Measurements from ENCODE around the gene XPC.
"Not testable (repeated sequence)": the region's sequence is repeated elsewhere in the genome, so short reads cannot be mapped to it uniquely, and the experiment has no call there.

The XPC gene

DNA sequence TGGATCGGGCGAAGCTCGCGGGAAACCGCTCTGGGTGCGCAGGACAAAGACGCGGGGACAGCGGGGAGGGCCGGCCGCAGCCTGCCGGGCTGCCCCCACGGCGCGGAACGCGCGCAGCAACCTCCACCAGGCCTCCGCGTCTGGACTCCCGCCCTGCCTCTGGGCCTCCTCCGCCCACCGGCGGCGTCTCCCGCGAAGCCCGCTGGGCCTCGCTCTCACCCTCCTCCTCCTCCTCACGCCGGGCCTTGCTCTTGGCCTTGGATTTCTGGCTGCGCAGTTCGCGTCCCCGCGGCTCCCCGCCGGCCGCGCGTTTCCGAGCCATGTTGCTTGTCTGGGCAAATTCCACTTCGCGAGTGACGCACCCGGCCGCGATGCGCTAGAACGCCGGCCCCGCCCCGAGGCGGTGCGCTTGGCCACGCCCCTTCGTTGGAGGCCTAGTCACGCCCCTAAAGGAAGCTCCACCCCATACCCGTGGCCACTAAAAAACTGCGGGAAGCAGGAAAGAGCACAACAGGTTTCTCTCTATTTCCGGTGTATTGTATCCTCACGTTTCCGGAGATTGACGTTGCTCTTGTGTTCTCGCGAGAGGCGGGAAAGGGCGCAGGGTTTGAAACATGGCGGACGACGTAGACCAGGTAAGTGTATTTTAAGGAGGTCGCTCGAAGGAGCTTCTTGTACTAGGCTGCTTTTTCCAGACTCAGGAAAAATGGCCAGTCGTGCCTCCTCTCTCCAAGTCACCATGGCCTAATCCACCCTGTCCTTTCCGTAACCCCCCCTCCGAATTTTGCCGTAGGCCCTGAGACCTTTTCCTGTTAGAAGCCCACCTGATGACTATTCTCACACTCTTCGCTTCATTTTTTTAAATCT is at the start of gene XPC, which contains the start of gene LSM3:
Gene XPC (minus strand): TSS at position 355 of the 867 bp plus-strand sequence. CDS start 33 bp downstream, at position 322.
Gene LSM3 (plus strand): TSS at position 571 of the 867 bp plus-strand sequence. CDS start 44 bp downstream, at position 615.
- DNase-seq (ENCODE audit: low spot score): peak; percentile 97

DNA sequence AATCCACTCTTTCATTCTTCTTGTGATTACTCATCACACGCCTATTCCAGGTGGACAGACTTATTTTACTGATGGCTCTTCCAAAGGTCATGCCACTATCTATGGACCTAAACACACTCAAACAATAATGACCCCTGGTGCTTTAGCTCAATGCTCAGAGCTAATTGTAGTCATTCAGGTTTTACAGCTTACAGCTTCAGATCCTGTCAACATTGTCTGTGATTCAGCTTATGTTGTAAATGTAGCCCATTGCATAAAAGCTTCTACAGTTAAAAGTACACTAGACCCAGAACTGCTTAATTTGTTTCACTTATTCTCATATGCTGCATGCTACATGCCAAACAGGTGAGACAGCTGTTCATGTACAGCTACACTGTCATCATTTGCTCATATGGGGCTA is 49.5 kb upstream of the XPC start:
- no peak for DNase-seq (ENCODE audit: low spot score)

DNA sequence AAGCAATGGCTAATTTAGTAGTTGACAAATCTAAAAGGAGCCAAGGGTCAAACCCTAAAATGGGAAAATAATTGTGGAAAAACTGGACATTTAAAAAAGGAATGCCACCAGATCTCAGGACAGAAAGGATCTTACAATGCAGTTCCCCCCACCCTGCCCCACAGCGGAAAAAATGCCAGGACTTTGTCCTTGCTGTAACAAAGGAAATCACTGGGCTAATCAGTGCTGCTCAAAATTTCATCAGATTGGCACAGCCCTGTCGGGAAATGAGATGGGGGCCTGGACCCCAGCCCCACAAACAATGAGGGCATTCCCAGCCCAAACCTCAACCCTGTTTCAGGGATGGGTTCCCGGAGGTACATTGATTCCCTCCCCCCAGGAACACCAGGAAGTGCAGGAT is 48.0 kb upstream of the XPC start:
- DNase-seq (ENCODE audit: low spot score): not testable (repeated sequence)

DNA sequence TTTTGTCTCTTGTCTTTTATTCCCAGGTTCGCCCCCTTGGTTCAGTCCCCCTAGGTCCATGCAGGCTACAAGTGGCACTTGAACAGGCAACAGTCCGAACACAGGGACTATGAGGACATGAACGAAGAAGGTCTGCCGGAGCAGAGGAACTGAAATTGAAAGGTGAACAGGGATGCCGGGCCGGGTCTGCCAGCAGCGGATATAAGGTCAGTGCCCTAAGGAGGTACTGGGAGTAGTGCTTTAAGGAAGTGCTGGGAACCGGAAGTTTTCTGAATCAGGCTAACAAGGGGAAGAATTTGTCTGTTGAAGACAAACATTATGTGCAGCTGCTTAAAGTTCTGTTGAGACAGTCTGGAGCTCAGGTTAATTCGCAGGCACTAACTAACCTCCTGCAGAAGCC is 47.0 kb upstream of the XPC start:
- DNase-seq (ENCODE audit: low spot score): no peak

DNA sequence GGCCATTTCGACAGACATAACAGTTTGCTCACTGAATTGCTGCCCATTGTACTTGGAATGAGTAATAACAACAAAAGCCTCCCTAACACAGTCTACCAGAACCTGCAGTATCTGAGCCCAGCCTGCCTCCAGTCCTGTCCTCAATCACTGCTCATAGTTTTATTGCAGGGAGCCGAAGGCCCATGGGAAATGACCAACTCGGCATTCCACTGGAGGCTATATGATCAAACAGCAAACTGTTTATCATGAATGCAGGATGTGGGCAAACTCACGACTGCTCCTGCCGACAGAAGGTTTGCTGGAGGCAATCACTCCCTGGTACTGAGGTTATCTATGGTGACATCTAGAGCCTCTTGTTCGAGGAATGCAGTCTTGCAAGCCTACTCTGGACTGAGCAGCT is 46.5 kb upstream of the XPC start:
- DNase-seq (ENCODE audit: low spot score): no peak

DNA sequence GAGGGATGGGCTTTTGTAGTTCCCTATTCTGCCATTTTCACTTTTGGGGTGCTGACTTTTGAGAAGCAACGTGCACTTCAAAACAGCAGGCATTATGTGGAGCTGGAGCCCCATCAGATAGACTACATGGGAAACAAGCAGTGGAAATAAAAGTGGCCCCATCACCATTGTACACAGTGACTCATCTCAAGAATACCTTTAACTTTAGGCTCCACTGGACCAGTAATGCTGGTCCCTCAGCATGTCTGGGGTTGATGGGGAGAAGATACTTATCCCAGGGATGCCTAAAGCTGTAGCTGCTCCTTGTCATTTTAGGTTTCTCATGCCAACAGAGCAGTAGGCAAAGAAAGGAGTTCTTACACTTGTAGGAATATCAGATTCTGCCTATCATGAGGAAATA is 45.2 kb upstream of the XPC start:
- DNase-seq (ENCODE audit: low spot score): no peak

DNA sequence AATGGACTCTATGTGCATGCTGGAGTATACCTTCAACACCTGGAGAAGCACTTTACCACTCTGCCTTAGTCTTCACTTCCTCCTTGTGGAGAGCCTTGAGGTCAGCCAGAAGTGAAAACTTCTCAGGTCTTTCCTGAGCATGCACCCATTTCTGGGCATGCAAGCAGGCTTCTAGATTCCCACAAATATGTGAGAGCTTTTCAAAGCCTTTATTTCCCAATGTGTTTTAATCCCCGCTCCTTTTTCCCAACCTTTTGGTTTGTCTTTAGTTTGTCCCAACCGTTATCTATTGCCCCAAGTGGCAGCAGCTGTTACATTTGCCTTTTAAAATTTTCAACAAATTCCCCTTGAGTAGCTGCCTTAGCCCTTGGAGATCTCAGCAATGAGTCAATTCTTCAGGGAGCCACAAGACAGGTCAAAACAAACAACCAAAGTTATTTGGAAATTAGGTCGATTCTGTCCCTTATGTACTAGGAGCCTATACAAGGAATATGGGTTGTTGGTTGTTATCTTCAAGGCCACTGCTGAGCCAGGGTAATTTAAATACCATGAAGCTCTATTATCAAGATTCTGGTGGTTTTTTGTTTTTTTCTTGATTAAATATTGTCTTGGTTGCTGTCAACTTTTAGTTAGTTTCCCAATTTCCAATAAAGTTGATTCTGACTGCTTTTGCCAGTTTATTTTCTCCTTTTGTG is 44.6 kb upstream of the XPC start:
- DNase-seq (ENCODE audit: low spot score): no peak

DNA sequence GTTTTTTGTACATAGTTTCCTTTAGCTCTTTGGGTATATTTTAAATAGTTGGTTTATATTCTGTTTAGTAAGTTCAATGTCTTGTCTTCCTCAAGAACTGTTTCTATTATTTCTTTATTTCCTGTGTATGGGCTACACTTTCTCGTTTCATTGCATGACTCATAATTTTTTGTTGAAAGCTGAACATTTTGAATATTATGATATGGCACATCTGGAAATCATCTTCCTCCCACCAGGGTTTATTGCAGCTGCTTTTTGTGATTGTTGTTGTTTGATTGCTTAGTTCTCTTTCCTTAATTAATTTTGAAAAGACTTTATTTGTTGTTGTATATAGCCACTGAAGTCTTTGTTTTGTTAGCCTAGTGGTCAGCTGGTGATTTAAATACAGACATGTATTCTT is 44.1 kb upstream of the XPC start:
- no peak for DNase-seq (ENCODE audit: low spot score)

DNA sequence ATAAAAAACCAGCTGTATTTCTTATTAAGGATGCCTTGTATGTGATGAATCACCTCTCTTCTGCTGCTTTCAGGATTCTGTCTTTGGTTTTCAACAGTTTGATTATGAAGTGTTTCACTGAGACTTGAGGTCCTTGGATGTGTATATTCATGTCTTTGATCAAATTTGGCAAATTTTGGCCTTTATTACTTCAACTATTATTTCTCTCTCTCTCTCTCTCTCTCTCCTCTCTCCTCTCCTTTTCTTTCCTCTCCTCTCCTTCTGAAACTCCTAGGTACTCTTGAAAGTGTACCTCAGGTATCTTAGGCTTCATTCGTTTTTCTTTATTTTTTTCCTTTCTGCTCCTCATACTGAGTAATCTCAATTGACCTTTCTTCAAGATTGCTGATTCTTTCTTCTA is 43.5 kb upstream of the XPC start:
- no peak for DNase-seq (ENCODE audit: low spot score)

DNA sequence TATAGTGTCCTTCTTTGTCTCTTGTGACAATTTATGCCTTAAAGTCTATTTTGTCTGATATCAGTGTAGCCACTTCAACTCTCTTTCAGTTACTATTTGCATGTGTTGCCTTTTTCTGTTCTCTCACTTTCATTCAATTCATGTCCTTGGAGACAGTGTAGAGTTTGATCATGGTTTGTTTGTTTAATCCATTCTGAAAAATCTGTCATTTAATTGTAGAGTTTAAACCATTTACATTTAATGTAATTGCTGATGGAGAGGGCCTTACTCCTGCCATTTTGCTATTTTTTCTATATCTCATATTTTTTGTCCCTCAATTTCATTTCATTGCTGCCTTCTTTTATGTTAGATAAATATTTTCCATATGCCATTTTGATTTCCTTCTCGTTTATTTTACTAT is 42.5 kb upstream of the XPC start:
- DNase-seq (ENCODE audit: low spot score): no peak

DNA sequence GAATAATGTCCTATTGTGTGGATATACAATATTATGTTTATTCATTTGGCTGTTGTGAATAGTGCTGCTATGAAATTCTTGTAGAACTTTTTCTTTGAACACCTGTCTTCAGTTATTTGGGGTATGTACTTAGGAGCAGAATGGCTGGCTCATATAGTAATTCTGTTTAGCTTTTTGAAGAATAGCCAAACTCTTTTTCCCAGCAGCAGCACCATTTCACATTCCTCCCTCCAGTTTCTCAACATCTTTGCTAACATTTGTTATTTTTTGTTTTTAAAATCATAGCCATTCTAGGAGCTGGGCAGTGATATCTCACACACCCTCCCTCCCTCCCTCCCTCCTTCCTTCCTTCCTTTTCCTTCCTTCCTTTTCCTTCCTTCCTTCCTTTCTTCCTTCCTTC is 40.0 kb upstream of the XPC start:
- DNase-seq (ENCODE audit: low spot score): no peak

DNA sequence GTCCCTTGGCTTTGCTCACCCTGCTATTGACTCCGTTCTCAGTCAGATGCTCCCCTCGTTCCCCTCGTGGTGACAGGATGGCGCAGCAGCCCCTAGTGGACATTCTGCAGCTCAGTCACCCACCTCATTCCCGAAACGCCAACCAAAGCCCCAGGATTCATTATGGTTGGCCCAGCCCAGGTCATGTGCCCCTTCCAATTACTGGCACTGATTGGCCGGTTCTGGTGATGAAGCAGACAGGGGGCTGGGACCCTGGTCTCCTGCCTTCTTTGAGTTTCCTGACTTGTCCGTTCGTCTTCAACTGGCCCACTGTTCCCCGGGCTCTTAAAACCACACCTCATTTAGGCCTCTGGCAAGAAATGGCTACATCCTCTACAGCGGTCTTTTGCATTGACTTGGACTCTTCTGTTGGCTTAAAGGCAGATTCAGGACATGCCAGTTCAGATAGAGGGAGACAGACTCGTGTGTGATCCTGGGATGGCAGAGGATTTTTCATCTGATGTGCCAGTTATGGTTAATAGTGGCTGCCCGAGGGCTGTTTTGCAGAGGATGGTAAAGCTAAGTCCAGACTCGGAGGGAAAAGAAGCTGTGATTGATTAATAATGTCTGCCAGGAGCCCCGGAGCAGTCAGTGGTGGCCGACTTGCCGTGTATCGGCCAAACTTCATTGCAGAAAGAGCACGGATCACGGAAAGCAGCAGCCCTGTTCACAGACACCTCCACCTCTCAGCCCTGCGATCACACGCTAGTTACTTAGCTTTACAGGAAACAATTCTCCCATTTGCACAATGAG is 38.1 kb upstream of the XPC start:
- peak; percentile 74 for DNase-seq (ENCODE audit: low spot score)

DNA sequence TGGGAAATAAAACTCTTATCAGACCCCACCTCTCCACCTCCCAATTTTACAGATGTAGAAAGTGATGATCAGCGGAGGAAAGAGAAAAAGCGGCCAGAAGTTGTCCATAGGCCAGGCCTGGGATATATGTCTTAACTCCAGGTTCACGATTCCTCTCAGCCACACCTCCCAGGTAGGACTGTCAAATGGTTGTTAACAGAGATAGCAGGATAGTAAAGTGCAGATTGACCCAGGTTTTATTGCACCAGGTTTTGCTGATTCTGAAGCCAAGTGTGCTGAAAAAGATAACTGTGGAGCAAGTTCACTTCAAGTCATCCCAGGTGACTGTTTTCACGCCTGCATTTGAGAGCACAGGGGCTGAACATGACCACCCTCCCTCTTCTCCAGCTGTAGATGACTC is 36.4 kb upstream of the XPC start:
- no peak for DNase-seq (ENCODE audit: low spot score)

DNA sequence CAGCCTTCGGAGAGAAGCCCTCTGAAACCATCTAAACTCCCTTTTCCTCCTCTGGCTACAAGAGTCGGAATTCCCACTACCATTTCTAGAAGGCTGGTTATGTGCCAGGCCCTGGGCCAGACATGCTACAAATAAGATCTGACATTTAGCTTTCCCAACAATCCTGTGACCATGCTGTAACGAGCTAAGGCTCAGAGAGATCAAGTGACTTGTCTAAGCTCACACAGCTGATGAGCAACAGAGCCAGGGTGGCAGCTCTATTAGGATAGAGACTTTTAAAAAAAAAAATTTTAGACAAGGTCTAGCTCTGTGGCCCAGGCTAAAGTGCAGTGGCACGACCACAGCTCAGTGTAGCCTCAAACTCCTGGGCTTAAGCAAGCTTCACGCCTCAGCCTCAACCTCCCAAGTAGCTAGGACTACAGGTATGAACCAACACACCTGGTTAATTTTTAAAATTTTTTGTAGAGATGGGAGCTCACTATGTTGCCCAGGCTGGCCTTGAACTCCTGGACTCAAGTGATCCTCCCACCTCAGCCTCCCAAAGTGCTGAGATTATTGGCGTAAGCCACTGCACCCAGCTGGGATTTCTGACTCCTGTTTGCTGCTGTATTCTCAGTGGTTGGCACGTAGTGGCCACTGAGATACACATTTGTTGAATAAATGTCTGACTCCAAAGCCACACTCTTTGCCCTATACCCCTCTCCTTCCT is 34.8 kb upstream of the XPC start:
- DNase-seq (ENCODE audit: low spot score): no peak

DNA sequence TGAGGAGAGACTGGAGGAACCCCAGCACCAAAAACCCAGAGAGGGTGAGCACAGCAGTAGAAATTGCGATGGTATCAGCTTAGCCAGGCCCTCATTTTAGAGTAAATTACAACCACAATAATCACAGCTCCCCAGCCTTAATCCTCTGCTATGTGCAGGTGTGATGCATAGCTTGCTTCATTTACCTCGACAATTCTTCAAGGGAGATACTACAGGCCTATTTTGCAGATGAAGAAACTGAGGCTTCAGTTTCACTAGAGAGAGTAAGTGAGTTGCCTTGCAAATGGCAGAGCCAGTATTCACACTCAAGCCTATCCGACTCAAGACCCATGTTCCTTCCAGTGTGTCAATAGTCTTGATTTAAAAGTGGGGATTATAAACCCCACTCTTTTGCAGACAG is 33.6 kb upstream of the XPC start:
- no peak for DNase-seq (ENCODE audit: low spot score)

DNA sequence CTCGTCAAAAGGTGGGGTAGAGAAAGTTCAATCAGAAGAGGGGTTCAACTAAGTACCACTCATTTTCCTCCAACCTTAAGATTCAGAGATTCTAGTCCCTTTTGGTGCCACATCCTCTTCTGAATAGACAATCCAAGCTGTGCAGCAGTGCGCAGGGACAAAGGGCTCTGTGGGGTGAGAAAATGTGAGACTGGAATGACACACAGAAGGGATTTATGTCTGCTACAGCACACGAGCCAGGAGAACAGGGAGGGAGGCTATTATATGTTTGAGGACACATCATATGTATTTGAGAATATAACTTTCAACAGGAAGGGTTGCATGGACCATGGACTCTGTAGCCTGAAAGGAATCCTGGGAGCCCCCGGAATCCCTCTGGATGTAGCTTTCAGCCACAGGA is 33.2 kb upstream of the XPC start:
- no peak for DNase-seq (ENCODE audit: low spot score)

DNA sequence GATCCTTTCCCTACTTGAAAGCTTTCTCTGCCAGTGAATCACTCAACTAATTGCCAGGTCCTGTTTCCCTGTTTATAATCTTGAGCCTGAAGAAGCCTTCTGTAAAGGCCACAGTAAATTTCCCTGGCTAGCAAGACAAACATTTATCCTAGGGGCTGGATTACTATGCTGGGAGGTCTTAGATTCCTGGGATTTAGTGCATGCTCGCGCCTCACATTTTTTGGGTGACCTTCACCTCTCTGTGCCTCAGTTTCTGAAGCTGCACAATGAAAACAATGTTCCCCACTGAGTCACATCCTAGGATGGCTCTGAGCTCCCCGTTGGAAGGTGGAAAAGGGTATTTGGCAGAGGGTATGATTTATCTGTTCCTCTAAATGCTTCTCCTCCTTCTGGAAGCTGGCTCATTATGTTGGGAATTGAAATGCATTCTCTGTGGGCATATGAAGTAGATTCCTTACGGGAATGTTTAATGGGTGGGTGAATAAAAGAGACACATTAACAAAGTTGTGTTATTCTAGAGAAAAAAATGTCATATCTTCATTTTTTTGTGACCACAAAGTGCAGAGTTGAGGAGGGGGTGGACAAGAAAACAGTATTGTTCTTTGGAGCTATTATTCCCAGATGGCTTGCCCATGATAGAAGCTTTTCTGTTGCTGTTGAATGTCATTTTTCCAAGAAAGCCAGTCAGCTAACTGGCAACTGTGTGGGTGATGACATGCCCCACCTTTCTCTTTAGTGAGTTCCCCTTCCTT is 32.6 kb upstream of the XPC start:
- DNase-seq (ENCODE audit: low spot score): no peak

DNA sequence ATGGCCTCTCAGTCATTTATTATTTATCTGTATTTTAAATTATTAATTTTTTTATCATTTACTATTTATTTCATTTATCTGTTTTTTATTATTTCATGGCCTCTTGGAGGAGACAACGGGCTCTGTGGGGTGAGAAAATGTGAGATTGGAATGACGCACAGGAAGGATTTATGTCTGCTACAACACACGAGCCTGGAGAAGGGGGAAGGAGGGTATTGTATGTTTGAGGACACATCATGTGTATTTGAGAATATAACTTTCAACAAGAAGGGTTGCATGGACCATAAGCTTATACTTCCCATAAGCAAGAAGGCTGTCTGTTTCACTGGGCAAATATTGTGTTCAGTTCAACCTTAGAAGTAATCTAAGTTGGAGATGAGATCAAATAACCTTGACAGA is 31.9 kb upstream of the XPC start:
- DNase-seq (ENCODE audit: low spot score): no peak

DNA sequence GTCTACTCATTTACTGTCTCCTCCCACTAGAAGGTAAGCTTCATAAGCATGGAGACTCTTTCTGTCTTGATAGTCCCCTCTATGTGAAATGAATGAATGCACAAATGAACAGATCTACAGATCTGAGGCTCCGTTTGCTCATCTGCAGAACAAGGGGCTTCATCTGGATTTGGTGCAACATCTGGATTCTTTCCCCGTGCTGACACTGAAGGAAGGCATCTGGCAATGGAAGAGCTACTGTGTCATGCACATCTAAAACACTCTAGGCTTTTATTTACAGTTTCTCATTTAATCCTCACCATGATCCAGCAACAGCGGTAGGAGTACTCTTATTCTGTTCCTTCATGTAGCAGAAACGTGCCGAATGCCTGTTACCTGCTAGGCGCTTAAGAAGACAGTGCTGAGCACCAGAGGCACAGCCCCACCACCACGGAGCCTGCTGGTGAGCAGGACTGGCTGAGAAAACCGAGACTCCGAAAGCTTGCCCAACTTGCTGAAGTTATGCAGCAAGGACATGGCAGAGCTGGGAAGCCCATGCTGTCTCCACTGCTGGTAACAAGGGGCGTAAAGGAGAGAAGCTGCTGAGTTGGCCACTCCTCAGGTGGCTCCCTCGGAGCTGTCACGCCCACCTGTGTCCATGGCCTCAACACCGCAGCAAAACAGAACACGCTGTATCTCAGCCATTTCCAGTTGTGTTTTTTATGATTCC is 31.3 kb upstream of the XPC start:
- no peak for DNase-seq (ENCODE audit: low spot score)

DNA sequence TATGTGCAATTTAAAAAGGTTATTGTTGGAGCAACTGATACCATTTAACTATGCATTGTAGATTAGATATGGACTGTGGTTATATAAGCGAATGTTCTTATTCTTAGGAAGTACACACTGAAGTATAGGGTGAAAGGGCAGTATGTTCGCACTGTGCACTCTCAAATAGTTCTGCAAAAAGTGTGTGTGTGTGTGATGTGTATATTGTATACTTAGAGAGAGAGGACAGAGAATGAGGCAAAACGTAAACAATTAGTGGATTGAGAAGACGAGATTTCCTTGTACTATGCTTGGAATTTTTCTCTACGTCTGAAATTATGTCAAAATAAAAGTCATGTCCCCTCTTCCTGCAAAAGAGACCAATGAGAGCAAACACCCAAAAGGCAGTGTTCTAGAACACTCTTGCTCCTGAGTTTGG is 30.6 kb upstream of the XPC start:
- no peak for DNase-seq (ENCODE audit: low spot score)

DNA sequence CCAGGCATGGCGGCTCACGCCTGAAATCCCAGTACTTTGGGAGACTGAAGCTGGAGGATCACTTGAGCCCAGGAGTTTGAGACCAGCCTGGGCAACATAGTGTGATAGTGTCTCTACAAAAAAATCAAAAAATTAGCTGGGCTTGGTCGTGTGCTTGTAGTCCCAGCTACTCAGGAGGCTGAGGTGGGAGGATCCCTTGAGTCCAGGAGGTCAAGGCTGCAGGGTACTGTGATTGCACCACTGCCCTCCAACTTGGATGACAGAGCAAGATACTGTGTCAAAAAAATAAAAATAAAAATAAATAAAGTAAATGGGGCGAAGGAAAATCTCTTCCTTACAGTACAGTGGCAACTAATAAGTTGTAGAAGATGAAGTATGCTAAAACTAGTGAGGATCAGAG is 29.8 kb upstream of the XPC start:
- no peak for DNase-seq (ENCODE audit: low spot score)
